Fibroblast of skin of scalp (primary cell): ENCODE data around the gene ZNF76.

ENCODE experiments used
- DNase-seq: peaks from one replicate; pipeline ENCODE4 v3.0.0-alpha.2; 2013

ZNF76 gene

DNA sequence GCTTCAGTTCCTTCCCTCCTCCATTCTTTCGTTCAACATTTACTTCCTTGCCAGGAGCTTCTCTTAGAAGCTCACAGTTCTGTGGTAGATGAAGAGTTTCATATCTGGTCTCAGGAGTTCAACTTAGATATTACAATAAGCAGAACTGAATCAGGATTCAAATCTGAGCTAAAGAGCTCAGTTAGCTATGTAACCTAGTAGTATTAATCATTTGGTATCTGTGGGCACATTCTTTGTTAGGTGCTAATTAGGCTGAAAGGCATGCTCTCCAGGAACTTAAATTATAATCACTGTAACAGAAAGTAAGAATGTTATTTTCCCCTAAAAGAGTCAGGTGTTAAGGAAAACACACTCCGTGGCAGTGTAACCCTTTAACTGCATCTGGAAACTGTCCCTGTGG is 8.4 kb downstream of the ZNF76 start:
- DNase-seq = no peak

DNA sequence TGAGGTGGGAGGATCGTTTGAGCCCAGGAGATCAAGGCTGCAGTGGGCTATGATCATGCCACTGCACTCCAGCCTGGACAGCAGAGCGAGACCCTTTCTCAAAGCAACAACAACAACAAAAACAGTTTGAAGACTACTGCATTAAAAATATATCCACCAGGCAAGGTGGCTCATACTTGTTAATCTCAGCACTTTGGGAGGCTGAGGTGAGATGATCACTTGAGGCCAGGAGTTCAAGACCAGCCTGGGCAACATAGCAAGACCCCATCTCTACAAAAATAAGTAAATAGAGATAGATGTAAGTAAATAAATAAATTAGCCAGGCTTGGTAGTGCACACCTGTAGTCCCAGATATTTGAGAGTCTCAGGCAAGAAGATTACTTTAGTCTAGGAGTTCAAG is 12.5 kb downstream of the ZNF76 start:
- DNase-seq = no peak

DNA sequence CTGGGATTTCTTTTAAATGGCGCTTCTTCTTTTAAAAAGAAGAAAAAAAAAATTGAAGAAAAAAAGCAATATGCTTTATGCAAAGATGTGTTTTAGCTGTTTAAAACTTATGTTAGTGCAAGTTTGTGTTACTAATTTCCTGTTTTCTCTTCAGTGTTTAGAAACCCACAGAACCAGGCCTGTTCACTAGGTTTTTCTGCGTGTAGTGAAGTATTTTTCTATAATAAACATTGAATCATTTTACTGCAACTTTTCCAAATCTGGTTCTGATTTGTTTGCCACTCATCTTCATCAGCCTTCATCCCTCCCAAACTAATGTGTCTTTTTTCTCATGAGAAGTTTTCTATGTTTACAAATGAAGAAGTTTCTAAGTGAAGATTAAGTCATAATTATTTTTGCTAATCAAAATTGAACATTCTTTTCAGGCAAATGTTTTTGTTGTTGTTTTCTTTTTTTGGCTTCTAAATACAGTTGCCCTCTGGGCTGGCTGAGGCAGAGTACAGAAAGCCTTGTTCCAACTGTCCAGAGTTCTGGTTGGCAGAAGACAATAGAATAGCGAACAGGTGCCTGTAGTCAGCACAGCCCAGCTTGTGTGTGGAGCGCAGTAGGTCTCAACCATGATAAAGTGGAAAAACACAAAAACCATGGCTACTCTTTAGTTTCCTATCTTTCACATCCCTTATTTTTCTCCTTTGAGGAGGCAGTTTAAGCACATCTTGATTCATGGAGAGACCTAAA is 14.5 kb downstream of the ZNF76 start:
- DNase-seq = no peak

DNA sequence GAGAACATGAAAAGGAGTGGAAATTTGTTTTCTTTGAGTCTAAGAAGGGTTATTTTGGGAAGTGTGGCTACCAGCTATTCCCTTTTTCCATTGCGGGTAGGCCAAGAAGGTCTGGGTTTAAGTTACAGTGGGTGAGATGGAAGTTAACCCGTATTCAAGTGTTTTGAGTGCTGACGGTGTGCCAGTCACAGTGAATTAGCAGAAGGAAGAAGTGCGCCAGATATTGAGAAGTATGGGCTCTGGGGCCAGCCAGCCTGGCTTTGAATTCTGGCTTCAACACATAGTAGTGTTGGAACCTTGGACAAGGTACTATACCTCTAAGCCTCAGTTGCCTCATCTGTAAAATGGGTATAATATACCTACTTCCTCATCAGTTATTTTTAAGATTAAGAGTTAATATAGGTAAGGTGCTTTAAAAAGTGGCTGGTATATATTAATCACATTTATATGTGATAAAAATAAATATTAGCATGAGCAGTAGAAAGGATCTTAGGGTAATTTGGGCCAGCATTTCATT is 16.3 kb downstream of the ZNF76 start:
- no peak for DNase-seq

DNA sequence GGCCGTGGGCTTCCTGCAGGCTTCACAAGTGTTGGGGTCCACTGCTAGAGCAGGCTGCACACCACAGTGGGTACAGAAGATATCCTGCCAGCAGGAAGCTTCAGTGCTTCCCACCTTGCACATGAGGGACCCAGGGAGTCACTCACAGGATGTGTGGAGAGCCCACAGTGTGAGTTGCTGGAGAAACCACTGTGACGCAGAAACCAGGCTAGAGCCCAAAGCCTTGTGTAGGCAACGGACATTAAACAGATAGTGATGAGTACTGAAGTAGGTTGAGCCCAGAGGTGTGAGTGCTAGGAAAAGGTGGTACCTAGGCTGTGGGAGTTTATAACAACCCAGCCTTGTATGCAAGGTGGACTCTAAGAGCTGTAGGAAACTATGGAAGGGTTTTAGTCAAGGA is 19.2 kb downstream of the ZNF76 start:
- DNase-seq = no peak

DNA sequence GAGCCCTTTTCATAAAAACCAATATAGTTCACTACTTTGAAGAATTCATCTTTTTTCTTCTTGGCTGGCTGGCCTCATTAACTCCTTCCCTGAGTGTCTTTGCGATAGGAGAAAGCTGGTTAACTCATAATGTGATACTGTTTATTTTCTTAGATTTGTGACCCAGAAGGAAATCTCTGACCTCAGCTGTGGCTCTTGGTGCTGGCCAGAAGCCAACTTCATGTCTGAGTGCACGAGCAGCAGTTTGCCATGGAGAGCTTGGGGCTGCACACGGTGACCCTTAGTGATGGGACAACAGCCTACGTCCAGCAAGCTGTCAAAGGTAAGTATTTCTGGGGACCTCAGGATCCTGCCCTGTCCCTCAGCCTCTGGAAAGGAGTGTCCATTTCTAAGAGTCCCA is 21.4 kb downstream of the ZNF76 start:
- DNase-seq = no peak

DNA sequence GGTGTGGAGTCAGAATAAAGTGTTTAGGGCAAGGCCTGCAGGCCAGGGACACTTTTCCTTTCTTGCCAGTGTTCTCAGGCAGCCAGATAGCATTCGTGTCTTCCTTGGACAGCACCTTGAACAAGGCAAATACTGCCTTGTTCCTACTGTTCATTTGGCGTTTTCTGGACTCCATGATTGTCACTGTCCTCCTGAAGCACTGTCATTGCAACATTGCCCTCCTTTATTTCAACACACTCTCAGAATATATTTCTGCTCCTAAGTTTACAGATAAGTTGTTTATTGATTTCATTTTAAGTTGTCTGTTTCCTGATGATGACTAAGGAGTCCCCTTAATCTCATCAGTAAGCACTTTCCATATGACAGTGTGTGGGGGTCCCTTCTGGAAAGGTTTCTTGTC is 22.9 kb downstream of the ZNF76 start:
- DNase-seq = no peak

DNA sequence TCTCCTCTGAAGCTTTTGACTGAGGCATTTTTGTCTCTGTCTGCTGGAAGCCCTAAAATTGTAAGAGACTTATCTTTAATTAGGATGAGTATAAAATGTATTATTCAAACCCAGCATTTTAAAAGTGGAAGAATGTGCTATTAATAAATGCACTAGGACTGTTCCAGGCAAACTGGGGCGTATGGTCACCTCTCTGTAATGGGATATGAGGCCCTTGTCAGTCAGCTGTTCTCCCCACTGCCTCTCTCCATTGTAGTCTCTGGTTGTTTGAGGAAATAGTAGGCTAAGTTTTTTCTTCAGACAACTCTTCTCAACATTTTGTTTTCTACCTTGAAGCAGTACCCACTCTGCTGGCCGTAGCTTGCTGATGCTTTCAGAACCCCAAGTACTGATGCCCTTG is 23.8 kb downstream of the ZNF76 start:
- DNase-seq = no peak

DNA sequence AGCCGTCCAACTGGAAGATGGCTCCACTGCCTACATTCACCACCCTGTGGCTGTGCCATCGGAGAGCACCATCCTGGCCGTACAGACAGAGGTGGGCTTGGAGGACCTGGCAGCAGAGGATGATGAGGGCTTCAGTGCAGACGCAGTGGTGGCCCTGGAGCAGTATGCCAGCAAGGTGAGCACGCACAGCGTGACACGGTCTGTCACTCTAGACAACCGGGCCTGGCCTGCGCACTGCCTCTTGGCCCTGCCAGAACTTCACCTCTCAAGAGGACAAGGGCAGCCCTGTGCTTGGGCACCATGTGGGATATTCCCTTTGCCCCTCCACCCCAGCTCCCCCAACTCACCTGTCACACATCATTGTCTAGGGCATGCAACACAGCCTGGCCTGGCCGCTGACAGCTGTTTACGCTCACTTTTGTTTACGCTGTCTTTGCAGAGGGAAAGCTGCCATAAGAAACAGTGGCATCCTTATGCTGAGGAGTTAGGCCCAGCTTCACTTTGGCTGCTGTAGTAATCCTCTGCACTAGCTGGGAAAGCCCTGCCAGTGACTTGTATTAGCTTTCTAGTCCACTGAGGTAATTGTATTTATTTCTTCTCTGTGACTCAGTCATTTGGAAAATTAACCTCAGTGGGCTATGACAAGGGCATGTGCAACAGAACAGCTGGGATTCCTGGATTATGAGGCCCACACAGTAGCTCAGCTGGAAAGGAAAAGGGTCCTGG is 28.3 kb downstream of the ZNF76 start:
- DNase-seq = no peak

DNA sequence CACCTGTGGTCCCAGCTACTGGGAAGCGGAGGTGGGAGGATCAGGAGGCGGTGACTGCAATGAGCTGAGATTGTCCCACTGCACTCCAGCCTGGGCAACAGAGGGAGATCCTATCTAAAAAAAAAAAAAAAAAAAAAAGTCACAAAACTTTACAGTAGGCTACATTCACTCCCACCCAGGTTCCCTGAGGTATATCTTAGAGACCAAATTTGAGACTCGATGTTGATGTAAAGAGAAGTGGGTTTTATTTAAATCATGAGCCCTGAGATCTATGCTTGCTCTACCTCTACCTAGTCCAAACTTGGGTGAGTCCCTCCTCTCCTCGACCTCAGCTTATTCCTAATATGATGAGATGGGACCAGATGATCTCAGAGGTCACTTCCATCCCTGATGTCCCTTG is 29.3 kb downstream of the ZNF76 start:
- DNase-seq = no peak

DNA sequence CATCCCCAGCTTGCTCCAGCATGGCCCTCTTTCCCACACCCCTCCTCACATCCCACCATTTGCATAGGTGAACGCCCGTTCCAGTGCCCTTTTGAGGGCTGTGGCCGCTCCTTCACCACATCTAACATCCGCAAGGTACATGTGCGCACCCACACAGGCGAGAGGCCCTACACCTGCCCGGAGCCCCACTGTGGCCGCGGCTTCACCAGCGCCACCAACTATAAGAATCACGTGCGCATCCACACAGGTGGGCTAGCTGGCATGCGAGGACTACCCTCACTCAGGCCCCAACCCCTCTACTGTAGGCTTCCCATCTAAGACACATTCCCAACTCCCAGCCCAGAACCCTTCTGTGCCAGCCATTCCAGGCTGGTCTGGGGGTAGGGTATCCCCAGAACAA is 32.0 kb downstream of the ZNF76 start:
- DNase-seq = no peak

DNA sequence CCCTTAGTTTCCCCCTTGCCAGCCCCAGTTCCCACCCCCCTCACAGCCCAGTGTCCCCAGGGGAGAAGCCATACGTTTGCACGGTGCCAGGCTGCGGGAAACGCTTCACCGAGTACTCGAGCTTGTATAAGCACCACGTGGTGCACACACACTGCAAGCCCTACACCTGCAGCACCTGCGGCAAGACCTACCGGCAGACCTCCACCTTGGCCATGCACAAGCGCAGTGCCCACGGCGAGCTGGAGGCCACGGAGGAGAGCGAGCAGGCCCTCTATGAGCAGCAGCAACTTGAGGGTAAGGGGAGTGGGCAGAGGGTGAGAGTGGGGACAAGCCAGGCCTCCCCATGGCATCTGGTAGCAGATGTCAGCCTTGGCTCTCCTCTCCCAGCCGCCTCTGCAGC is 33.0 kb downstream of the ZNF76 start:
- DNase-seq = no peak

DNA sequence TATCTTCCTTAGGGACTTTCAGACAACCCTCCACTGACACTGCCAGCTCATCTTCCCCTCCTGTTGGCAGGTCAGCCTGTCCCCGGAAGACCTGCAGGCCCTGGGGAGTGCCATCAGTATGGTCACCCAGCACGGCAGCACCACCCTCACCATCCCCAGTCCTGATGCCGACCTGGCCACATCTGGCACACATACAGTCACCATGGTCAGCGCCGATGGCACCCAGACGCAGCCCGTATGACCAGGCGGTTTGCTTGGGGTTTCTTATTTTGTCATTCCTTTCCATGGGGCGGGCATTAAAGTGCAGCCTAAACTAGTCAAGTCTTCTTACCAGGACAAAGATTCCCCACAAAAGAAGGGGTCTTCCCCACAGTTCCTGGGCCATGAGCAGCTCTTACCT is 34.1 kb downstream of the ZNF76 start:
- DNase-seq = no peak

DNA sequence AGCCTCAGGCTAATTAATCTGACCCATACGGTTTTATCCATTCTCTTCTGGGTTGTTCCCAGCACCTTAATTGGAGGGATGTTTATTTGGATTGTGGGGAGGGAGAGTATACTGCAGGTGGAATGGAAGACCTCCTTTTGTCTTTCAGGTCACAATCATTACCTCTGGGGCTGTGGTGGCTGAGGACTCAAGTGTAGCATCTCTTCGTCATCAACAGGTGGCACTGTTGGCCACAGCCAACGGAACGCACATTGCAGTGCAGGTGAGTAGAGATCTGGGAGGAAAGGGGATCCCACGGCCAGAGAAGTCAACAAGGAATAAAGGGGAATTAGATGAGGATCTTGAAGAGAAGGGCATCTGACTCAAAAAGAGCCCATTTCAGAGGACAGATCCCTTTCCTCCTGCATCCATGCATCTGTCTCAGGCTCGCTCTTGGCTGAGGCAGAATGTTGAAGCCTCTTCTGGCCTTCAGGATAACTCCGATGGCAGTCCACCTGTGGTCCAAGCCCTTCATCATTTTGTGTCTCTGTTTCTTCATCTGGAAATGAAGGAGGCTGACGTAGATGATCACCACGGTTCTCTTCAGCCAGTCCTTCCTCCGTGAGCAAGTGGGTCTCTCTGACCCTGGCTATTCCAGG is 34.9 kb downstream of the ZNF76 start:
- DNase-seq = peak; percentile 25

DNA sequence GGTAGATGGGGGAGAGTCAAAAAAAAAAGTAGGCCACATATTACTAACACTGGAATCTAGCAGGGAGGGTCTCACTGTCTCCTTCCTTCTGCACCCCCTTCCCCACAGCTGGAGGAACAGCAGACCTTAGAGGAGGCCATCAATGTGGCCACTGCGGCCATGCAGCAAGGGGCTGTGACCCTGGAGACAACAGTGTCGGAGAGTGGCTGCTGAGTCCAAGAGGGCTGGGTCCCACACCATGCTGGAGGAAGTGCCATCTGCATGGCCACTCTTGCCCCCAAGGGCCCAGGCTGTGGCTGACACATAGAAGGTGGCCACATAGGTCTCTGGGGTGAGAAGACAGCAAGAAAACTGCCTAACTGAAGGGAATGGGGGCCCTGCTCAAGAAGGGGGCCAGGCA is 35.5 kb downstream of the ZNF76 start:
- DNase-seq = no peak

DNA sequence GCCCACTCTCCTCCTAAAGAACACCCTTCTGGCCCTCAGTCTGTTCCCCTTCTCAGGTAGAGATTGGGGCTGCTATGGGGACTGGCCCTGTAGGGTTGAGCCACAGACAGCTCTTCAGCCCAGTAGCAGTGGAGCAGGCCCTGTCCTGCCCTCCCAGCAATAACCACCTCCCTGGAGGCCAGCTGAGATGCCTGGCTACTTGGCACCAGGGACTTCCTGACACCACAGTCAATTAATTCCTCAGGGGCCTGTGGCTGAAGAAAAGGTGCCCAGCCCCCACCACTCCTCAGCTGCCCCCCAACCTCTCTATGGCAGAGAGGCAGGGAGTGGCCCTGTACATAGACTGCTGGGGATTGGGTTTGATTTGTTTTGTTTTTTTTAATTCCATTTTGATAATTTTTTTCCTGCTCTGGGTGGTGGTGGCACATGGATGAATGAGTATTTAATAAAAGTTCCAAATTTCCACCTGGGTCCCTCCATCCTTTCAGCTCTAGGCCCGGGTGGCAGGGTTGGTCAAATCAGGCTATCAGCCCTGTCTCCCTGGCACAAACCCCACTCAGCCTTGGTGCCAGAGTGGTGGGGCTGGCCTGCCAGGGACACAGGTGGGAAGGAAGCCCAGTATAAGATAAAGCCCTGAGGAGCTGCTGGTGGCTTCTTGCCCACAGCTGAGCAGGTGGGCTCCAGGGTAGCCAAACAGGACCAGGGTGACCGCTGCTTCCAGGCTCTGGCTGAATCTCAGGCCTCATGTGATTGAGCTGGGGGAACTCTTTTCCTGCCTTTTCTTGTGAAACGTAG is 36.2 kb downstream of the ZNF76 start:
- no peak for DNase-seq

DNA sequence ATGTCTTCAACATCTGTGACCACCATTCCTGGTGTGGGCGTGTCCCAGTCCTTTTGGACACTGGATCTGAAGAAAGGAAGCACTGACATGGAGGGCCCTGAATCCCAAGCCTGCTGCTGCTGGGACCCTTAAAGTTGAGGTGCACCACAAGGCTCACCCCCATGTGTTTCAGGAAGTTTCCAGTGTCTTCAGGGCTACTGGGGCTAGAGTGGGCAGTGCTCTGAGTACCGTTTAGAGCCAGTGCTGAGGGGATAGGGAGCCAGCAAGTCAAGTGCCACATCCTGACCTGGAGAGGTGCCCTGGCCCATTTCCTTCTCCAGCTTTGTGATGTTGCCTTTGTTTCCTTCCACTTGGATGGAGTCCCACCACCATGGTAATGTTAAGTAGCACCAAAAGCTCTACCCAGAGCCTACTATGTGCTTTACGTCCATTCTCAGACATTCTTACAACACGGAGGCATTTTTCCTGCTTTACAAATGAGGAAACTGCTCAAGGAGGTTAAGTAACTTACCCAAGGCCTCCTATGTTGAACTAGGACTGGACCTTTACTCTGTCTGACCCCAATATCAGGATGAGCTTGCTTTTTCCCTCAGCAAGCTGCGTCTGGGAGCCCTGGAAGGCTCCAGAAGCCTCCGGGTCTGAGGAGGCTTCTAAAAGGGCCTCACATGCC is 37.5 kb downstream of the ZNF76 start:
- no peak for DNase-seq

DNA sequence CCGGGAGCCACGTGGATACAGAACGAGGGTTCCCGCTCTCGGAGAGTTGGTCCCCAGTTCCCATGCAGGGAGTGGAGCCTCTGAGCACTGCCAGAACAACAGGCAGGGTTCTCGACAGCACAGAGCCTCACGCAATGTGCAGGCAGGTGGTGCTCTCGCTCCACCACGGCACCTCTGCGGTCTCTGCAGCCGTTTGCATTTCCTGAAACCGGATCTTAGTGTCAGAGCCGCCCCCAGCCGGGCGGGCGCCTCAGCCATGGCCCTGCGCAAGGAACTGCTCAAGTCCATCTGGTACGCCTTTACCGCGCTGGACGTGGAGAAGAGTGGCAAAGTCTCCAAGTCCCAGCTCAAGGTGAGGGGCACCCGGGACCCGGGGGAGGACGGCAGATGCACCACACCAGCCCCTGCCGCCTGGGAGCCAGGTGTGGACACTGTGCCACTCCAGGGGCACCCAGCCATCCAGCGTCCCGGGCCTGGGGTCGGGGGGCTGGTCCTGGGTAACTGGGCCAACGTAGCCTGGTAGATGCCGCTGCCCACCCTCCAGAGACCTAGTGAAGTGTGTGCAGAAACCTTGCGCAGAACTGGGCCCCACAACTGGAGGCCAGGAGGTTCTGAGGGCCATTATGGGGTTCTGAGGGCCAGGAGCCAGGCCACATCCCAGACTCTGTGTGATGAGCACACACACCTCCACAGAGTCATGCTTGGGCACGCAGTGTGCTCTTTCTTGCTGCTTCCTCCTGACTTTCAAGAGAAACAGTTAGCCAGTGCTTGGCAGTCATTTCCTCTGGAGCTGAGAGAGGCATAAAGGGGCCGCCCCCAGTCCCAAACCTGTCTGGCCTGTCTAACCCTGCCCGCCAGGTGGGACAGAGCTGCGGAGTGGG is 38.3 kb downstream of the ZNF76 start, which contains the start of gene DEF6:
Gene DEF6 (plus strand): TSS at position 218 of the 881 bp plus-strand sequence. CDS start 39 bp downstream, at position 257.
- peak; percentile 68 for DNase-seq

DNA sequence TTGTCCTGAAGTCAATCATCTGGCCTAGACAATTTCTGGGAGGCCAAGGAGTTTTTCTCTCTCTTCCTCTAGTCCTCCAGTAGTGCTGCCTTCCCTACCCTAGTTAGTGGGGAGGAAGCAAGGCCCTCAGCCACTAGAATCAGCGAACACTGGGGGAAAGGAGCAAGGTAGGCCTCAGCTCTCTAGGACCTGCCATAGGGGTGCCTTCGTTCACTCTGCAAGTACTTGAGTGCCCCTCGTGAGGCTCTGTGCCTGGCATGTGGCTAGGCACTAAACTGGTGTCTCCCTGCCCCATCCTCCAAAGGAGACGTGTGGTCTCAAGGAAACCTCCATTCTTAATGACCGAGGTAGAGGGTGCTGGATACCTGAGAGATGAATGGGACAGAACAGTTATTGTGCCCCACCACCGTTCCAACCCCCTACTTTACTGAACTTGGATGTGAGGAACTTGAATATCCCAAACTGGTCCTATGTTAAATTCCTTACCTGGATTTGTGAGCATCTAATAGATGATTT is 39.1 kb downstream of the ZNF76 start:
- no peak for DNase-seq

DNA sequence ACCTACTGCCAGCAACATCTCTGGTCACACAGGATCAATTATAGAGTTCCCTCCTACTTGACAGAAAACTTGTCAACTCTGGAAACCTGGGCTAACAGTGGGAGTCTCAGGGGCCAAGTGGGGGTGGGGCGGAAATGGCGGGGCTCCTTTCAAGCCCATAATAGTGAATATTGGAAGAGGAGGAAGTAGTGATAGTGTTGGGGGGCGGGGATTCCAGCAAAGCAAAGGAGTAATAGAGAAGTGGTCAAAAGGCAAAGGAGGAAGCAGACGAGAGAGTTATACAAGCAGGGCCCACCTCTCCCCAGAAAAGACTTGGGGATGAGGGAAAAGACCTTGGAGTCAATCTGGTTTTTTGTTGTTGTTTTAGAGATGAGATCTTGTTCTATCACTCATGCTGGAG is 40.1 kb downstream of the ZNF76 start:
- no peak for DNase-seq

DNA sequence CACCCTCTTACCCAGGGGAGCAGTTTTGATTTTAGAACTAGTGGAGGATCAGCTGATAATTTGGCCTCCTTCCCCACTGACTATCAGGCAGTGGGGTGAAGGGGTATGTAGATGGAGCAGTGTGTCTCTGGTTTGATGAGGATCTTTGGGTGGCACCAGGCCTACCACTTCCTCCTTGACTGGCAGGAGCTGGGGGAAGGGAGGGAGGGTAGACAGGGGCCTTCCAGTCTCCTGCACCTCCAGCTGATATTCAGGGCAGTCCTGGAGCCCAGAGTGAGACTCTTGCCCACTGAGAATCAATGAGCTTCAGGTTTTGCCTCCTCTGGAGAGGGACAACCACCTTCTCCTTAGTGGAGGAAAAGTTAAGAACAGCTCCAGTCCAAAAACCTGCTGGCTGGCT is 41.3 kb downstream of the ZNF76 start:
- DNase-seq = no peak
